COLO829 (cell line): ENCODE measurements around the gene TMEM187.

Experiments used
- DNase-seq: peaks from one replicate; pipeline ENCODE4 v3.0.0; 2012; ENCODE audit warnings: low spot score

Gene TMEM187

GRCh38 chrX:153955228-153955732 lies 17.3 kb upstream of the TMEM187 start:
- DNase-seq, result no peak

DNA sequence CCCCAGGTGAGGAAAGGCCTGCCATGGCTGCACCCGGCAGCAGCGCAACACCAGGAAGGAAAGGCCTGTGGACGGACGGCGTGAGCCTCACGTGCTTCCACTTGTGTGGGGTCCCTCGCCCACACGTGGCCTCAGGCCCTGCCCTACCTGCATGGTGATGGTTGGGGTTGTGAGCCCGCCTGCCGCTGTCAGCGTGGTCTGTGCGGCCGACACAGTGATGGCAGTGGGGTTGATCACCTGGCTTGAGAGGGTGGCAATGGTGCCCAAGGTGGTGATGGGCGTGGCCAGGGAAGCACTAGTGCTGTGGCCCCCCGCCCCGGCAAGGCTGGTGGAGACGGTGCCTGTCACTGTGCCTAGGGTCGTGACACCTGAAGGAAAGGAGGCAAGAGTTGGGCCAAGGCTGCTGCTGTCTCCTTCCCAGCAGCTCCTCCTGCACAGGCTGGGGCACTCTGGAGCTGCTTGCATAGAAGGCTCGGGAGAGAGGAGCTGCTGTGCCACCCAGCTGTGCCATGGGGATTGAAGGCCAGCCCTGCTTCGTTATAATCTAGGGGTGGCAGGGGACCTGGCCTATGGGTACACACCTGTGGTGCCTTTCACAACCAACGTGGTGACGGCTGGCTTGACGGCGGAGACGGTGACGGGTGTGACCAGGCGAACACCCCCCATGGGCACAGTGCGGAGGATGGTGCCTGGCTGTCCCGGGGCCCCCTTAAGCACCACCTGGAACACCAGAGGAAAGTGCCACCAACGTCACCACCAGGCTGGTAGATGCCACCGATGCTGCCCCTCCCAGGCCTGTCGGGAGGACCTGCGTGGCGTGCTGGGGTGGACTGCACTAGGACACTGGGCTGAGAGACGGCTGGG lies 16.3 kb upstream of the TMEM187 start:
- DNase-seq, result no peak

DNA sequence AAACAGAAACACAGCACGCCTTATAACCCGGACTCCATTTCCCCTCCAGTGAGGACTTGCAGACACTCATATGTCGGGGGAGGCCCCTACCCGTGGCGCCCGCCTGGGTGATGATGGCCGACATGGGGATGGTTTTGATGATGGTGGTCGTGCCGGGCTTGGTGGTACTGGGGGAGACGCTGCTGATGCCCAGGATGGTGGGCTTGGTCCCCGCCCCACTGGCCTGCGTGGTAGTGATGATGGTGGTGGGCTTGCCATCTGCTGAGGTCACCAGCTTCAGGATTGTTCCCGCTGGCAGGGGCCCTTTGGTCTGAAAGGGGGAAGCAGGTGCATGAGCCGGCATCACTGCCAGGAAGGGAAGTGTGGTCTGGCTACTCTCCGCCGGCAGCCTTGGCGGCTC lies 15.3 kb upstream of the TMEM187 start:
- DNase-seq, result no peak

DNA sequence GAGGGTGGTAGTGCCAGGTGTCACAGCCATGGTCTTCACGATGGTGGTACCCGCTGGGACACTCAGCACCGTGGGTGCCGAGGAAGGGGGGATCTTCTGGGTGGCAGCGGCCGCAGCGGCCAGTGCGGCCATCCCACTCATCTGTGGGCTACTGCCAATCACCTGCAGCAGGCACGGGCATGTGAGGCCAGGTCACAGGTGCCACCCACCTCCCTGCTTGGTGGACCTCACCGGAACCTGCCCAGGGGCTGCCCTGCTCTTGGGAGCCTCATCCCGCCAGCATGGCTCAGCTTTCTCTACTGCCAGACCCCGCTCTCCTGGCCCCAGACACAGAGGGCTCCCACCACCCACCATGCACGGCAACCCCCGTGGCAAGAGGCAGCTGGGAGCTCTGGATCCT lies 13.9 kb upstream of the TMEM187 start:
- no peak for DNase-seq

DNA sequence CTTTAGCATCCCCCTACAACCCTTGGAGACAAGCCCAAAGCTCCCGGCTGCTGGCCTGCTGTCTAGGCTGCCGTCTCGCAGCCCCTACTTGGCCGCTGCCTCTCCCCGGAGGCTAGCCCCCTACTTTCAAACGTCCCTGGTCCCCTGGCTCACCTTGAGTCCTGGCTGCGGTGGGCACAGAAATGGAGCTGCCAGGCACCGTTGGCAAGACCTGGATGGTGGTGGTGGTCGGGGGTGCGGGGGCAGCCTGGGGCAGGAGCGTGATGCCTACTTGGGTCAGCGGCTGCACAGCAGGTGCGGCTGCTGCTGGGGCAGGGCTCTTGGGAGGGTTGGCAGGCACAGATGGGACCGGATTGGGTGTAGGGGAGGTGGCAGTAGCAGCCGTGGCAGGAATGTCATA lies 12.9 kb upstream of the TMEM187 start:
- DNase-seq, result no peak

GRCh38 chrX:153960077-153960476 lies 12.5 kb upstream of the TMEM187 start:
- no peak for DNase-seq

DNA sequence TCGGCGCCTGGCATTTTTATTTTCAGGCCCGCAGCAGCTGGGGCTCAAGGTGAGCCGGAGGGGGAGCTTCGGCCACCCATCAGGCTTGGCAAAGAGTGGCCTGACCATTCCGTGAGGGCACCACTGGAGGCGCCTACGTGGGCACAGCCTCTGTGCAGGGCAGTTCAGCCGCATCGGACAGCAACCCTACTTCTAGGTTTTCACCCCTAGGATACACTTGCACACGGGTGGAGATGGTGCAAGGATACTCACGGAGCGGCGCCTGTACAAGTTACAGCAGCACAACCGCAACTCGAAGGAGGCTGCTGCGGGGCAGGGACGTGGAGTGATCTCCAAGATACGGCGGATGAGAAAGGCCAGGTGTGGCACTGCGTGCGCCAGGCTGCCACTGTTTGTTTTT lies 11.8 kb upstream of the TMEM187 start:
- no peak for DNase-seq

GRCh38 chrX:153961292-153961691 lies 11.3 kb upstream of the TMEM187 start:
- no peak for DNase-seq

- DNase-seq, result no peak
Observed at GRCh38 chrX:153963546-153963945, 9.0 kb upstream of the TMEM187 start.

DNA sequence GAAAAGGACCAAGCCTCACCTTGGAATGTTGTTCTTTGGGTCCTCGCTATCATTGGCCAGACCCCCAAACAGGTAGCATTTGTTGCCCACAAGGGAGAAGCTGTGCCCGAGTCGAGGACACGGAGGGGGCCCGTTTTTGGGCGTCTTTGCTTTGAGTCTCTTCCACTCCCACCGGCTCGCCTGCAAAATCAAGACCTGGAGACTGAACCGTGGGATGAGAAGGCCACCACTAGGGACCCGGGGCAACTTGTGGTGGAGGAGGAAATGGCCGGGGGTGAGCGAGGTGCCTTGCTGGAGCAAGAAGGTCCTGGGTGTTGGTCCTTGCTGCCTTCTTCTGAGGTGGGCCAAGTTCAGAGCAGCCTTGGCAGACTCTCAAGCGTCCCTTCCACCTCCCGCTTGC lies 8.4 kb upstream of the TMEM187 start:
- no peak for DNase-seq

DNA sequence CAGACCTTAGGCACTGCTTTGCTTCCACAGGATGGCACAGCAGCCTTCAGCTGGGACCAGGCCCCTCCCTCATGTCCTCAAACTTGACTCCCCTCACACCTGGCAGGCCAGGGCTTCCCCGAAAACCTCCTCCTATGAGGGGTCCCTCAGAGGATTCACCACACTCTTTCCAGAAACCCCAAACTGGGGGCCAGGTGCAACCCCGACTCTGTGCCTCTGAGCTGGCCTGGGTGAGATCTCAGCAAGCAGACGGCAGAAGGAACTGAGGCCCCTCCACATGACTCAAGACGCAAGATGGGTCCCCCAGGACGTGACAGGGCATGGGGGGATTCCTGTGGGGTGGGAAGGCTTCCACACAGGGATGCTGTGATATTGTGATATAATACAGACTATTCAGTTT lies 7.1 kb upstream of the TMEM187 start:
- DNase-seq, result no peak

DNA sequence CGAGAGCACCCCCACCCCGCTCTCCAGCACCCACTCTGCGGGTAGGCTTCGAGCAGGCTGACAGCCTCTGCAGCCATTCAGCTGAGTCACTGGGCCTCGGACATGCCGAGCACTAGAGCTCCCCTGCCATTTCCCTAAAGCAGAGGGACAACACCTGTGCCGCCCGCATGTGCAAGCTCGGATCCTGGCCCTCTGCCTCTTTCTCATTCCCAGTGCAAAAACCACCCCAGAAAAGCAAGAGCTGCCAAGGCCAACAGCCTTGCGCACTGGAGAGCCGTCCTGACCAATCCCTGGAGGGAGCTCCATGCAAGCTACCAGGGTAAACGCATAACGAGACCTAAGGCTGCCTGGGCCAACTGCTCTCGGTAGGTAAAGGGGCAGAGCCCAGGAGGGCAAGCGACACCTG lies 6.3 kb upstream of the TMEM187 start:
- no peak for DNase-seq

- no peak for DNase-seq
Observed at GRCh38 chrX:153966841-153967535, 5.6 kb upstream of the TMEM187 start.

GRCh38 chrX:153967536-153968224 lies 4.9 kb upstream of the TMEM187 start:
- no peak for DNase-seq

DNA sequence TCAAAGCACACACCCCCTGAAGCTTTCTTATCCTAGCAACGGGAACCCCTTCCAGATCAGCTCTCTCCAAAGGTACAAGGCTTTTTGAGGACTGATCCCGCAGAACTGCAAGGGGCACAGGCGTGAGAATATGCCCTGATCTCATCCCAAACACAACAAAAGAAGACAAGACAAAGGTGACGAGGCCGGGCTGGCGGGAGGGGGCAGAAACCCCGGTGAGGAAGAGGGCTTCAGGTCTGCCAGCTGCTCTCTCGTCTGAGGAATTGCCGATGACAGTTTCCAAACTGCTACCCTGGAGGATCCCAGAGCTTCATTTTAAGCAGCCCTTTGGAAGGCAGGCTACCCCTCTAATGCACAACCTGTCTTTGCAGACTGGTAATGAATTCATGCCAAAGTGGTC lies 4.3 kb upstream of the TMEM187 start:
- DNase-seq, result no peak

DNA sequence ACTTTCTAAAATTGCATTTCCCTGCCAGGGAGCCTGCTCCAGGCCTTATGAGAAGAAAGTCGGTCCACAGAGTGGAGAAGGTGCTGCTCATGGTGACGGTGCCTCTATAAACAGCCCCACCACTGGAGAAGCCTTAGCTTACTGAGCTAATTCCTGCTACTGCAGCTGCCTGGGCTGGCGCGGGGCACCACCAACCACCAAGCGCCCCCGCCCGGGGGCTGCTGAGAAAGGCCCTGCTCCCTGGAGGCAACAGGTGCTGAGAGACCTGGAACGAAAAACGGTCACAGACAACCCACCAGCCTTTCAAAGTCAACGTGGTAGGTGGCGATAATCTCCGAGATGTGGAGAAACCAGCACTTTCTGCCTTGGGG lies 3.8 kb upstream of the TMEM187 start:
- no peak for DNase-seq

DNA sequence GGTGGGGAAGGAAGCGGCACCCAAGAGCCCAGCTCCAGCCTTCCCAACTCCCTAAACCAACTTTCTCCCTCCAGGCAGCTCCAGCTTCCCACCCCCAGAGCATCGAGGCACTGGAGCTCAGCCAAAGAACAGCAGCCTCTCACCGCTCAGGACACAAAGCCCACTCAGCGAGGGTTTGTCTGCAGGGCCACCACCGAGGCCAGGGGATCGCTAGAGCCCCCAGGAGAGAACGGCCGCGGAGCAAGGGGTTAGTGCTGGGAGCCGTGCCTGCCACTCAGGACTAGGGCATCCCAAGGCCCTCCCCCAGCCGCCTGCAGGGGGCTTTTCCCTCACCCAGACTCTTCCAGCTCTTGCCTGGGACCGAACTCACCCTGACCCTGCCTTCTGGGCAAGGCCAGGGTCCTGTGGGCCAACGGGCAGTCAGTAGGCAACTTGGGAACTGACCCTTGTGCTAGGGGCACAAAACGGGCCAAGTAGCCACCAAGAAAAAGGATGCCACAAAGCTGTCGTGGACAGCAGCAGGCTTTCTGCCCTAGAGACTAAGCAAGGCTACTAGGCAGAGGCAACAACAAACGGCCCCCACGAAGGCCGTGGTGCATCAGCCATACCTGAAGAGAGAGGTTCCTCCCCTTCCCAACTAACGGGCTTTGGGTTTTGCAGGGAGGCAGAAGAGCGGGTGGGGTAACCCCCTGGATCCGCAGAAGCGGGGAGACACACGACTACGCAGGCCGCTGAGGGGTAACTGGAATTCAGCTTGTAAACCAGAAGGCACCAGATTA lies 3.2 kb upstream of the TMEM187 start:
- no peak for DNase-seq

DNA sequence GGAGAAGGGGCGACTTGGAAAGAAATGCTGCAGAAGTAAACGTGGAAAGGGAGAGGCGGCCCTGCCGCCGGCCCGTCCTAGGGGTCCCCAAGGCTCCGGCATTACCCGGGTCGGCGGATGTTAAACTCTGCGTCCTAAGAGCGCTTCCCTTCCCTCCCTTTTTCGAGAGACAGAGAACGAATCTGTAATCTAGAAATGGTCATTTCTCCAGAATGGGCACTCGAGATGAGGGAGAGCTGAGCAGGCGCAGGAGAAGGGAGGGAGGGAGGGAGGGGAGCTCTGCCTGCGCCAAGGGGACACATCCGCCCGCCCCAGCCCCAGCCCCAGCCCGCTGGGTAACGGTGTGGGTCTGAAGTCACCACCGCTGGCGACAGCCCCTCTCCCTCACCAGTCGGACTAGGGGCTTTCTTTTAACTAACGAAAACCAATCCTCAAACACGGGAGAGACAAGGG lies 2.6 kb upstream of the TMEM187 start:
- DNase-seq, result no peak

- peak; percentile 36 for DNase-seq
Observed at GRCh38 chrX:153970357-153971123, 2.0 kb upstream of the TMEM187 start.

- peak; percentile 55 for DNase-seq
Observed at GRCh38 chrX:153971124-153971449, 1.5 kb upstream of the TMEM187 start.
